Measurements from ENCODE around the gene VCL.
"Not testable (repeated sequence)": the region's sequence is repeated elsewhere in the genome, so short reads cannot be mapped to it uniquely, and the experiment has no call there.

Gene VCL

DNA sequence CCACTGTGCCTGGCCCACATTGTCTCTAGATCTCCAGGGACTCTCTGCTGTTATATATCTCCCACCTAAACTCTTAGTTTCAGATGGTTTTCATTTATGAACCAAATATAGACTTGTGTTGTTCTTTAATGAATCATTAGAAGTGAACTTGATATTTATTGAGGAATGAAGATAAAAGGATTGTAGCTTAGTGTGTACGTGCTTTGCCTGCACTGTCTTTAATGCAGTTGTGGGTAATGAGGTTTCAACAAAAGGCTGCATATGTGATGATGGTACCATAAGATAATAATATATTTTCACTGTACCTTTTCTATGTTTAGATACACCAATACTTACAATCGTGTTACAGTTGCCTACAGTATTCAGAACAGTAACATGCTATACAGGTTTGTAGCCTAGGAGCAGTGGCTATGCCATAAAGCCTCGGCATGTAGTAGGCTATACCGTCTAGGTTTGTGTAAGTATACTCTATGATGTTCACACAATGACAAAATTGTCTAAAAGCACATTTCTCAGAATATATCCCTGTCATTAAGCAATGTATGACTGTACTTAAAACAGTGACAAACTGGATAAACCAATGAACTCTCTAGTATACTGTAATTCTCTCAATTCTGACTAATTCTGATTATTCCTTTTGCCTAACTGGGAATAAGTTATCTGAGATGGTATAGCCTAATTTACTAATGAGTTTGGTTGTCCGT, 25.2 kb downstream of the VCL start:
- Histone ChIP-seq H3K27ac (ENCODE audit: low read depth in 2 of 2, low read length in 2 of 2) (no peak overlapping the region), H3K9me3 (ENCODE audit: control insufficient read depth in 2 of 2, low read length in 2 of 2) (no peaks in the 10 kb centered on the region), H3K27me3 (ENCODE audit: control insufficient read depth in 2 of 2, insufficient read depth in 2 of 2, low read length in 2 of 2) (no peaks in the 10 kb centered on the region), H3K4me3 (ENCODE audit: low read length in 2 of 2) (no peak overlapping the region), H3K36me3 (ENCODE audit: control insufficient read depth in 2 of 2, insufficient read depth in 2 of 2, low read length in 2 of 2) (no peaks in the 10 kb centered on the region), H3K9ac (ENCODE audit: low read depth in 1 of 2, low read length in 2 of 2) (no peak overlapping the region), H3K4me1 (ENCODE audit: control insufficient read depth in 2 of 2, insufficient read depth in 2 of 2, low read length in 2 of 2) (peaks cover 0 to 4% of the 10 kb centered on the region in 2 donors)

DNA sequence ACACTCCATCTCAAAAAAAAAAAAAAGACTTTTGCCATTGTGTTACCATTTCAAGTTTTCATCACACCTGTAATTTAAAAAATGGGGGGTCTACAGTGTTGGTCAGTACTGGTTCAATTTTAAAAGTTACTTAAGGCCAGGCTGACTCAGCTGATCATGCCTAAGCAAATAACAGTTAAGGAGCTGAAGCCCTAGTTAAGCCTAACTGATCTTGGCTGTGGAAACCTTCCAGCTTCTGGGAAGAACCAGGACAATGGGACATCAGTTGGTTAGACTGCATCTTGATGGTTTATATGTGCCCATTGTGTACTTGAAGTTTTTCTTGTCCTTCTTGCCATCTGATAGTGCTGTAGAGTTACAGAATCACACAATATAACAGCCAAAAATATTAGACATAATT, 26.7 kb downstream of the VCL start:
- Histone ChIP-seq H3K27me3 (ENCODE audit: control insufficient read depth in 2 of 2, insufficient read depth in 2 of 2, low read length in 2 of 2) (no peaks in the 10 kb centered on the region), H3K4me1 (ENCODE audit: control insufficient read depth in 2 of 2, insufficient read depth in 2 of 2, low read length in 2 of 2) (peaks cover 0 to 4% of the 10 kb centered on the region in 2 donors), H3K9ac (ENCODE audit: low read depth in 1 of 2, low read length in 2 of 2) (no peak overlapping the region), H3K27ac (ENCODE audit: low read depth in 2 of 2, low read length in 2 of 2) (no peak overlapping the region), H3K9me3 (ENCODE audit: control insufficient read depth in 2 of 2, low read length in 2 of 2) (no peaks in the 10 kb centered on the region), H3K36me3 (ENCODE audit: control insufficient read depth in 2 of 2, insufficient read depth in 2 of 2, low read length in 2 of 2) (no peaks in the 10 kb centered on the region), H3K4me3 (ENCODE audit: low read length in 2 of 2) (no peak overlapping the region)

- Histone ChIP-seq H3K9me3 (ENCODE audit: control insufficient read depth in 2 of 2, low read length in 2 of 2) (no peaks in the 10 kb centered on the region), H3K36me3 (ENCODE audit: control insufficient read depth in 2 of 2, insufficient read depth in 2 of 2, low read length in 2 of 2) (no peaks in the 10 kb centered on the region), H3K27me3 (ENCODE audit: control insufficient read depth in 2 of 2, insufficient read depth in 2 of 2, low read length in 2 of 2) (no peaks in the 10 kb centered on the region), H3K9ac (ENCODE audit: low read depth in 1 of 2, low read length in 2 of 2) (no peak overlapping the region), H3K27ac (ENCODE audit: low read depth in 2 of 2, low read length in 2 of 2) (no peak overlapping the region), H3K4me3 (ENCODE audit: low read length in 2 of 2) (no peak overlapping the region), H3K4me1 (ENCODE audit: control insufficient read depth in 2 of 2, insufficient read depth in 2 of 2, low read length in 2 of 2) (peaks cover 0 to 4% of the 10 kb centered on the region in 2 donors)
Observed at GRCh38 chr10:74025380-74025978, 27.6 kb downstream of the VCL start.

- H3K4me3 ChIP-seq (ENCODE audit: low read length in 2 of 2), result no peak overlapping the region
- H3K27me3 ChIP-seq (ENCODE audit: control insufficient read depth in 2 of 2, insufficient read depth in 2 of 2, low read length in 2 of 2), result no peaks in the 10 kb centered on the region
- peaks cover 0 to 4% of the 10 kb centered on the region in 2 donors for H3K4me1 ChIP-seq (ENCODE audit: control insufficient read depth in 2 of 2, insufficient read depth in 2 of 2, low read length in 2 of 2)
- no peak overlapping the region for H3K9ac ChIP-seq (ENCODE audit: low read depth in 1 of 2, low read length in 2 of 2)
- H3K36me3 ChIP-seq (ENCODE audit: control insufficient read depth in 2 of 2, insufficient read depth in 2 of 2, low read length in 2 of 2), result no peaks in the 10 kb centered on the region
- no peak overlapping the region for H3K27ac ChIP-seq (ENCODE audit: low read depth in 2 of 2, low read length in 2 of 2)
- H3K9me3 ChIP-seq (ENCODE audit: control insufficient read depth in 2 of 2, low read length in 2 of 2), result no peaks in the 10 kb centered on the region
Observed at GRCh38 chr10:74026428-74027015, 28.6 kb downstream of the VCL start.

- no peaks in the 10 kb centered on the region for H3K27me3 ChIP-seq (ENCODE audit: control insufficient read depth in 2 of 2, insufficient read depth in 2 of 2, low read length in 2 of 2)
- H3K9ac ChIP-seq (ENCODE audit: low read depth in 1 of 2, low read length in 2 of 2), result no peak overlapping the region
- H3K4me1 ChIP-seq (ENCODE audit: control insufficient read depth in 2 of 2, insufficient read depth in 2 of 2, low read length in 2 of 2), result peaks cover 0 to 4% of the 10 kb centered on the region in 2 donors
- H3K36me3 ChIP-seq (ENCODE audit: control insufficient read depth in 2 of 2, insufficient read depth in 2 of 2, low read length in 2 of 2), result no peaks in the 10 kb centered on the region
- H3K4me3 ChIP-seq (ENCODE audit: low read length in 2 of 2), result no peak overlapping the region
- no peak overlapping the region for H3K27ac ChIP-seq (ENCODE audit: low read depth in 2 of 2, low read length in 2 of 2)
- no peaks in the 10 kb centered on the region for H3K9me3 ChIP-seq (ENCODE audit: control insufficient read depth in 2 of 2, low read length in 2 of 2)
Observed at GRCh38 chr10:74027702-74028101, 29.8 kb downstream of the VCL start.

- Histone ChIP-seq H3K4me3 (ENCODE audit: low read length in 2 of 2) (no peak overlapping the region), H3K4me1 (ENCODE audit: control insufficient read depth in 2 of 2, insufficient read depth in 2 of 2, low read length in 2 of 2) (no peaks in the 10 kb centered on the region), H3K9me3 (ENCODE audit: control insufficient read depth in 2 of 2, low read length in 2 of 2) (no peaks in the 10 kb centered on the region), H3K9ac (ENCODE audit: low read depth in 1 of 2, low read length in 2 of 2) (no peak overlapping the region), H3K27ac (ENCODE audit: low read depth in 2 of 2, low read length in 2 of 2) (no peak overlapping the region), H3K27me3 (ENCODE audit: control insufficient read depth in 2 of 2, insufficient read depth in 2 of 2, low read length in 2 of 2) (no peaks in the 10 kb centered on the region), H3K36me3 (ENCODE audit: control insufficient read depth in 2 of 2, insufficient read depth in 2 of 2, low read length in 2 of 2) (peaks cover 0 to 3% of the 10 kb centered on the region in 2 donors)
Observed at GRCh38 chr10:74029943-74030342, 32.0 kb downstream of the VCL start.

GRCh38 chr10:74032208-74032607, 34.3 kb downstream of the VCL start:
- H3K27me3 ChIP-seq (ENCODE audit: control insufficient read depth in 2 of 2, insufficient read depth in 2 of 2, low read length in 2 of 2); H3K27ac ChIP-seq (ENCODE audit: low read depth in 2 of 2, low read length in 2 of 2); H3K36me3 ChIP-seq (ENCODE audit: control insufficient read depth in 2 of 2, insufficient read depth in 2 of 2, low read length in 2 of 2); H3K4me1 ChIP-seq (ENCODE audit: control insufficient read depth in 2 of 2, insufficient read depth in 2 of 2, low read length in 2 of 2); H3K9ac ChIP-seq (ENCODE audit: low read depth in 1 of 2, low read length in 2 of 2); H3K4me3 ChIP-seq (ENCODE audit: low read length in 2 of 2); H3K9me3 ChIP-seq (ENCODE audit: control insufficient read depth in 2 of 2, low read length in 2 of 2): not testable (repeated sequence)

- H3K27me3 ChIP-seq (ENCODE audit: control insufficient read depth in 2 of 2, insufficient read depth in 2 of 2, low read length in 2 of 2), result no peaks in the 10 kb centered on the region
- no peak overlapping the region for H3K9ac ChIP-seq (ENCODE audit: low read depth in 1 of 2, low read length in 2 of 2)
- no peak overlapping the region for H3K27ac ChIP-seq (ENCODE audit: low read depth in 2 of 2, low read length in 2 of 2)
- peaks cover 0 to 3% of the 10 kb centered on the region in 2 donors for H3K36me3 ChIP-seq (ENCODE audit: control insufficient read depth in 2 of 2, insufficient read depth in 2 of 2, low read length in 2 of 2)
- H3K4me1 ChIP-seq (ENCODE audit: control insufficient read depth in 2 of 2, insufficient read depth in 2 of 2, low read length in 2 of 2), result no peaks in the 10 kb centered on the region
- H3K9me3 ChIP-seq (ENCODE audit: control insufficient read depth in 2 of 2, low read length in 2 of 2), result no peaks in the 10 kb centered on the region
- H3K4me3 ChIP-seq (ENCODE audit: low read length in 2 of 2), result no peak overlapping the region
Observed at GRCh38 chr10:74032900-74033655, 35.2 kb downstream of the VCL start.

- H3K36me3 ChIP-seq (ENCODE audit: control insufficient read depth in 2 of 2, insufficient read depth in 2 of 2, low read length in 2 of 2), result peaks cover 0 to 3% of the 10 kb centered on the region in 2 donors
- no peaks in the 10 kb centered on the region for H3K9me3 ChIP-seq (ENCODE audit: control insufficient read depth in 2 of 2, low read length in 2 of 2)
- no peak overlapping the region for H3K27ac ChIP-seq (ENCODE audit: low read depth in 2 of 2, low read length in 2 of 2)
- no peaks in the 10 kb centered on the region for H3K4me1 ChIP-seq (ENCODE audit: control insufficient read depth in 2 of 2, insufficient read depth in 2 of 2, low read length in 2 of 2)
- no peak overlapping the region for H3K9ac ChIP-seq (ENCODE audit: low read depth in 1 of 2, low read length in 2 of 2)
- no peak overlapping the region for H3K4me3 ChIP-seq (ENCODE audit: low read length in 2 of 2)
- no peaks in the 10 kb centered on the region for H3K27me3 ChIP-seq (ENCODE audit: control insufficient read depth in 2 of 2, insufficient read depth in 2 of 2, low read length in 2 of 2)
Observed at GRCh38 chr10:74033702-74034101, 35.8 kb downstream of the VCL start.

DNA sequence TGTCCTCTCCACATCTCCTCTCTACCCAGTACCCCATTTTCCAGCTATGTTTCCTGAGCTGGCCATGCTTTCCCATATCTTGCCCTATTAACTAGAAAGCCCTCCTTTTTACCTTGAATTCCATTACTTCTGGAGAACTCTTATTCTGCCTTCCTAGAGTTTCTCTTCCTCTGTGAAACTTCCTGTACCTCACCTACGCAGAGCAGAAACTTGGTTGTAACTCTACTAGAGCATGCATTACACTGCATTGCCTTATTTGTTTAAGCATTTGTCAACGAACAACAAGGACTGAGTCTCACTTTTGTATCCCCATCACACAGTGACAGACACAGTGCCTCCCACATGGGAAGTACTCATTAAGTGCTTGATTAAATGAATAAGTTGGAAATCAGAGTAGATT, 36.4 kb downstream of the VCL start:
- H3K4me3 ChIP-seq (ENCODE audit: low read length in 2 of 2), result no peak overlapping the region
- no peaks in the 10 kb centered on the region for H3K9me3 ChIP-seq (ENCODE audit: control insufficient read depth in 2 of 2, low read length in 2 of 2)
- H3K4me1 ChIP-seq (ENCODE audit: control insufficient read depth in 2 of 2, insufficient read depth in 2 of 2, low read length in 2 of 2), result no peaks in the 10 kb centered on the region
- no peaks in the 10 kb centered on the region for H3K27me3 ChIP-seq (ENCODE audit: control insufficient read depth in 2 of 2, insufficient read depth in 2 of 2, low read length in 2 of 2)
- no peak overlapping the region for H3K27ac ChIP-seq (ENCODE audit: low read depth in 2 of 2, low read length in 2 of 2)
- no peak overlapping the region for H3K9ac ChIP-seq (ENCODE audit: low read depth in 1 of 2, low read length in 2 of 2)
- H3K36me3 ChIP-seq (ENCODE audit: control insufficient read depth in 2 of 2, insufficient read depth in 2 of 2, low read length in 2 of 2), result peaks cover 0 to 3% of the 10 kb centered on the region in 2 donors
